ENCODE results near the gene SLC35E4.

Gene SLC35E4

DNA sequence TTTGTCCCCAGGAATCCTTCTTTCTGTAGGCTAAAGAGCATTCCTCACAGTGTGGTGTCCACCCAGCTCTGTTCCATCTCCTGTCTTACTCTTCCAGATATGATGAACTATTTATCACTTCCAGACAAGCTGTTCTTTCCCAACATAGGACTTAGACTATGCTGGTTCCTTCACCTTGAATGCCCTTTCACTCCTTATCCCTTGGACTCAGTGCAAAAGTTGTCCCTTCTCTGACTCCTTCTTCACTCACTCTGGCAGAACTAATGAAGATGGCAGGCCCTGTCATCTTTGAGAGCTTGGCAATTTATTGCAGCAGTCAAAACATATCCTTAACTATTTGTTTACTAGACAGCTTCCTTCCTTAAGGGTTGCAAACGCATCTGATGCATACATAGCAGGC is 55.6 kb downstream of the SLC35E4 start:
- no peak for DNase-seq (ENCODE audit: low spot score)

DNA sequence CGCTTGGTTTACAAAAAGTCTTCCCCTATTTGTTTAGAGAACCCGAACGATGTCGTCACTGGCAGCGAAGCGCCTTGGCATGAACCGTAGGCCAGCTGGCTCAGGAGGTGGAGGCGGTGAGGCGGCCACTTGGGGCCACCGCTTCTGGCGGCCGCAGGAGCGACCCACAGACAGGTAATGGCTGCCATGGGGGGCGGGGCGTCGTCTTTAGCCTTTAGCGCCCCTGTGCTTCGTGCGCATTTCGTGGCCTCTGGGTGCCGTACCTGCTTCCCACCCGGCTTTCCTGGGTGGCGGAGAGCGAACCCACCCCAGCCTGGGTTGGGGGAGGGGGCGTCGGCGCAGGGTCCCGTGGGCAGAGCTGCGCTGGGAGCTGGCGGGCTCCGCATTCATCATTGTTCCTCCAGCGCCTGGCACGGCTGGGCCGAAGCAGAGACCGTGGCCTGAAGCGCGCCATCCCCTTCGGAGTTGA is 58.6 kb downstream of the SLC35E4 start:
- DNase-seq (ENCODE audit: low spot score) = no peak

DNA sequence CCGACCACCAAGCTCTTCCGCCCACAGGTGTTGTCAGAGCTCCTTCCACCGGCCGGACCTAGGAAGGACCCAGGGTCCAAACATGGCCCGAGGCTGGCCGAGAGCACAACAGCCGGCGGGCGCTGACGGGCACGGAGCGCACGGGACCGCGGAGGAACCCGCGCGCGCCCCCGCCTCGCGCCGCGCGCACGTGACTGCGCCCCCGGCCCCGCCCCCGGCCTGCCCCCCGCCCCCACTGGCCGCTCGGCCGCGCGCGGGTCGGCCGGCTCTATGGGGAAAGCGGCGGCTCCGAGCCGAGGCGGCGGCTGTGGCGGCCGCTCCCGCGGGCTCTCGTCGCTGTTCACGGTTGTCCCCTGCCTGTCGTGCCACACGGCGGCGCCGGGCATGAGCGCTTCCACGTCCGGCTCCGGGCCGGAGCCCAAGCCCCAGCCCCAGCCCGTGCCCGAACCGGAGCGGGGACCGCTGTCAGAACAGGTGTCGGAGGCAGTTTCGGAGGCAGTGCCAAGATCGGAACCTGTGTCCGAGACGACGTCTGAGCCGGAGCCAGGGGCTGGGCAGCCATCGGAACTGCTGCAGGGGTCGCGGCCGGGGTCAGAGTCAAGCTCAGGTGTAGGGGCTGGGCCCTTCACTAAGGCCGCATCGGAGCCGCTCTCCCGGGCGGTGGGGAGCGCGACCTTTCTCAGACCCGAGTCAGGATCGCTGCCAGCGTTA is 59.2 kb downstream of the SLC35E4 start, which contains the start of gene OSBP2:
OSBP2 (plus strand) TSS at position 235 of the 711 bp plus-strand sequence; CDS start at position 271, 36 bp downstream.
- no peak for DNase-seq (ENCODE audit: low spot score)

DNA sequence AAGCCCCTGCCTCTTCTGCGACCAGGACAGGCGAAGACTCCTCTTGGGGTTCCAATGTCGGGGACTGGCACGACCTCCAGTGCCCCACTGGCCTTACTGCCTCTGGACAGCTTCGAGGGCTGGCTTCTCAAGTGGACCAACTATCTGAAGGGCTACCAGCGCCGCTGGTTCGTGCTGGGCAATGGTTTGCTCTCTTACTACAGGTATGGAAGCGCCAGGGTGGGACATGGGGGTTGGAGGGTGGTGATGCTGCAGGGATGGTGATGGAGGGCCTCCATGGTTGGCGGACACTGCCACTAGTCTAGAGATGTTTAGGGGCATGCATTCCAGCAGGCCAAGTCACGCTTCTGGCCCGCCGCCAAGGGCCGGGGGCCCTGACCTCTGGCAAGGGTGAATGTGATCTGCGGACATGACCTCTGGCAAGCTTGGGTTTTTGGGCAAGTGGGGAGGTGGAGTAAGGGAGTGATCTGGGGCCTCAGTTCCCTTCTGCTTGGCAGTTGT is 59.8 kb downstream of the SLC35E4 start:
- no peak for DNase-seq (ENCODE audit: low spot score)

DNA sequence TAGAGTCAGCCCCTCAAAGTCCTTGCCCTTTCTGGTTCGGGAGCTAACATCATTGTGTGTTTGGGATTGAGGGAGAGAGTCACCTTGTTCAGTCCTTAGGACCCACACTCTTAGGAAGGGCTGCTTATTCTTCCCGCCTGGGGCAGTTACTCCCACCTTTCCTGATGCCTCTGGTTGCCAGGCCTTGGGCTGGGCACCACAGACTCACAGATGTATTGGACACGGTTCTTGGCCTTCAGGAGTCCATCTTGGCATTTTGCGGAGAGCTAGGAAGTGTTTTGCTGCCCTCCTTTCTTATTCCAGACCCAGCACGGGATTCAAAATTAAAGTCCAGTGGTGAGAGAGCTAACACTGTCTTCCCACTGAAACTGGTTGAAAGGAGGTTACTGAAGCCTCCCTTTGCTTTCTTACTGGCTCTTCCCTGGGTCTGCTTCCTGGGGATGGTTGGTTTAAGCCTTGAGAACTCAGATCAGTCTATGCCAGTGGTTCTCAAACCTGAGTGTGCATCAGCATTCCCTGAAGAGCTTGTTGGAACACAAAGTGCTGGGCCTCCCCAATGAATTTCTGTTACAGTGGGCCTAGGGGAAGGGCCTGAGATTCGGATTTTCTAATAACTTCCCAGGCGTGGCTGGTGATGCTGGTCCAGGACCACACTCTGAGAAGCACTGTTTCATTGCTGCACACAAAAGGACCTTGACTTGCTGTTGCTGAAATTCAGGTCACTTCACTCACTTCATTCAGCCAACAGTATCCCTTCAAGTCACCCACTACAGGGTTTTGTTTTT is 60.5 kb downstream of the SLC35E4 start:
- DNase-seq (ENCODE audit: low spot score) = no peak

Measured in kidney capillary endothelial cell (primary cell).